Epithelial cell of prostate (primary cell): ENCODE data around the gene TTC3.
"Not testable (repeated sequence)": the region's sequence is repeated elsewhere in the genome, so short reads cannot be mapped to it uniquely, and the experiment has no call there.

Experiments
- DNase-seq: peaks from one replicate; pipeline ENCODE4 v3.0.0-alpha.2; 2011; ENCODE audit warnings: low read depth, low spot score
- H3K27ac ChIP-seq: fragments of 450-650 bp; 2 replicates; pipeline ENCODE4 v1.5.1; 2017; ENCODE audit warnings: mild to moderate bottlenecking

TTC3 gene

GRCh38 chr21:37214952-37215351 lies 141.9 kb downstream of the TTC3 start:
- DNase-seq = no peak
- no peak overlapping the region for H3K27ac ChIP-seq

- DNase-seq = no peak
- H3K27ac ChIP-seq = no peak overlapping the region
Measured at GRCh38 chr21:37219761-37220432, 146.8 kb downstream of the TTC3 start.

GRCh38 chr21:37220433-37220980 lies 147.5 kb downstream of the TTC3 start:
- no peak for DNase-seq
- peak overlapping the region; percentile 34 for H3K27ac ChIP-seq

GRCh38 chr21:37220981-37221664 lies 148.1 kb downstream of the TTC3 start:
- DNase-seq = peak; percentile 60
- H3K27ac ChIP-seq = peak overlapping the region; percentile 34

GRCh38 chr21:37222248-37222647 lies 149.2 kb downstream of the TTC3 start:
- not testable (repeated sequence) for DNase-seq, H3K27ac ChIP-seq

- DNase-seq = no peak
- no peak overlapping the region for H3K27ac ChIP-seq
Measured at GRCh38 chr21:37223804-37224345, 150.8 kb downstream of the TTC3 start.

- no peak overlapping the region for H3K27ac ChIP-seq
- DNase-seq = no peak
Measured at GRCh38 chr21:37224861-37225839, 152.1 kb downstream of the TTC3 start.

- H3K27ac ChIP-seq = no peak overlapping the region
Measured at GRCh38 chr21:37226041-37226920, 153.2 kb downstream of the TTC3 start.

GRCh38 chr21:37227071-37228002 lies 154.3 kb downstream of the TTC3 start:
- H3K27ac ChIP-seq = no peak overlapping the region
- DNase-seq = no peak

More at GRCh38 chr21:37226041-37226920, 153.2 kb downstream of the TTC3 start:
- DNase-seq = no peak

- no peak for DNase-seq
- H3K27ac ChIP-seq = no peak overlapping the region
Measured at GRCh38 chr21:37228003-37228400, 154.9 kb downstream of the TTC3 start.

- no peak overlapping the region for H3K27ac ChIP-seq
- no peak for DNase-seq
Measured at GRCh38 chr21:37230632-37231248, 157.7 kb downstream of the TTC3 start.

- DNase-seq = no peak
- no peak overlapping the region for H3K27ac ChIP-seq
Measured at GRCh38 chr21:37231249-37231645, 158.2 kb downstream of the TTC3 start.

GRCh38 chr21:37231671-37232070 lies 158.6 kb downstream of the TTC3 start:
- no peak for DNase-seq
- no peak overlapping the region for H3K27ac ChIP-seq

- H3K27ac ChIP-seq = no peak overlapping the region
- DNase-seq = no peak
Measured at GRCh38 chr21:37232274-37233018, 159.4 kb downstream of the TTC3 start.

- H3K27ac ChIP-seq = no peak overlapping the region
- DNase-seq = no peak
Measured at GRCh38 chr21:37233551-37234146, 160.6 kb downstream of the TTC3 start.

- DNase-seq = no peak
- H3K27ac ChIP-seq = no peak overlapping the region
Measured at GRCh38 chr21:37237346-37237745, 164.3 kb downstream of the TTC3 start.

- no peak for DNase-seq
- no peak overlapping the region for H3K27ac ChIP-seq
Measured at GRCh38 chr21:37237764-37238163, 164.7 kb downstream of the TTC3 start.
